ENCODE results near the gene SLC6A13. TPM values are rescaled to one million over a fixed set of nuclear protein-coding genes. Genes with fewer than 3 reads are reported as not detected.
A peak's percentile ranks its signal among the peaks of the same experiment; 100 is the strongest.

SLC6A13 gene
- total and polyA plus RNA-seq, 4 donors, result 0.23 to 12.0 (median 7.5) TPM

DNA sequence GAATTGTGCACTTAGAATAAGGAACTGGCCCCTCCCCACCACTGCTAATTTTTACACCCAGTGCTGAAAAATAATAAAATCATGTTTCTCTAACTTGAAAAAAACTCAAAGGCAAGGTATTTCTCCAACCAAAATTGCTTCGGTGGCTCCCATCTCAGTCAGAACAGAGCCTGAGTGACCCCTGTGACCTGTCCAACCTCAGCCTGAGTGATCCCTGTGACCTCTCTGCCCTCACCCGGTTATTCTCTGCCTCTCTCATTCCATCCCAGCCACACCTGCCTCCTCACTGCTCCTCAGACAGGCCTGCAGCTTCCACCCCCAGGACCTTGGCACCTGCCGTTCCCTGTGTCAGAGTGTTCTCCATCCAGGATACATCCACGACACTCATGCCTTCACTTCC, 53.8 kb downstream of the SLC6A13 start:
- no peaks in the 10 kb centered on the region for H3K27me3 ChIP-seq (ENCODE audit: control insufficient read depth in 4 of 4, insufficient read depth in 4 of 4, low read length in 3 of 4)
- H3K36me3 ChIP-seq (ENCODE audit: control insufficient read depth in 4 of 4, insufficient read depth in 3 of 4, low read depth in 1 of 4, low read length in 3 of 4), result peaks cover 1 to 13% (median 11%) of the 10 kb centered on the region in 4 donors
- DNase-seq (ENCODE audit: low spot score), result no peak
- peaks cover 11 to 57% (median 45%) of the 10 kb centered on the region in 4 donors for H3K4me1 ChIP-seq (ENCODE audit: control insufficient read depth in 4 of 4, insufficient read depth in 4 of 4, low read length in 3 of 4)
- H3K9ac ChIP-seq (ENCODE audit: low read depth in 1 of 2, low read length in 2 of 2), result no peak overlapping the region
- no peaks in the 10 kb centered on the region for H3K9me3 ChIP-seq (ENCODE audit: control insufficient read depth in 4 of 4, low read length in 3 of 4)
- TF ChIP-seq HNF4A (conservative IDR thresholded peaks at IDR 0.05) (peak in 1 of 2 donors; percentile 32), EGR1 (IDR thresholded peaks at IDR 0.05; ENCODE audit: low read depth in 2 of 2) (no peak), NR2F2 (IDR thresholded peaks at IDR 0.05) (peak; percentile 87), RXRA (IDR thresholded peaks at IDR 0.05) (peak; percentile 23 to 54)
- H3K4me3 ChIP-seq (ENCODE audit: low read depth in 1 of 3, low read length in 3 of 3), result no peak overlapping the region
- WGBS, result 54% methylated on average over 4 of the region's 4 CpGs
- no peak overlapping the region for H3K27ac ChIP-seq (ENCODE audit: low read depth in 1 of 2, low read length in 2 of 2)

GRCh38 chr12:207804-208203, 54.8 kb downstream of the SLC6A13 start:
- no peak for DNase-seq (ENCODE audit: low spot score)
- Histone ChIP-seq H3K9ac (ENCODE audit: low read depth in 1 of 2, low read length in 2 of 2) (no peak overlapping the region), H3K4me3 (ENCODE audit: low read depth in 1 of 3, low read length in 3 of 3) (no peak overlapping the region), H3K27ac (ENCODE audit: low read depth in 1 of 2, low read length in 2 of 2) (no peak overlapping the region), H3K27me3 (ENCODE audit: control insufficient read depth in 4 of 4, insufficient read depth in 4 of 4, low read length in 3 of 4) (no peaks in the 10 kb centered on the region), H3K36me3 (ENCODE audit: control insufficient read depth in 4 of 4, insufficient read depth in 3 of 4, low read depth in 1 of 4, low read length in 3 of 4) (peaks cover 1 to 14% (median 11%) of the 10 kb centered on the region in 4 donors), H3K4me1 (ENCODE audit: control insufficient read depth in 4 of 4, insufficient read depth in 4 of 4, low read length in 3 of 4) (peaks cover 11 to 47% (median 35%) of the 10 kb centered on the region in 4 donors), H3K9me3 (ENCODE audit: control insufficient read depth in 4 of 4, low read length in 3 of 4) (no peaks in the 10 kb centered on the region)
- TF ChIP-seq, protein P1, sequence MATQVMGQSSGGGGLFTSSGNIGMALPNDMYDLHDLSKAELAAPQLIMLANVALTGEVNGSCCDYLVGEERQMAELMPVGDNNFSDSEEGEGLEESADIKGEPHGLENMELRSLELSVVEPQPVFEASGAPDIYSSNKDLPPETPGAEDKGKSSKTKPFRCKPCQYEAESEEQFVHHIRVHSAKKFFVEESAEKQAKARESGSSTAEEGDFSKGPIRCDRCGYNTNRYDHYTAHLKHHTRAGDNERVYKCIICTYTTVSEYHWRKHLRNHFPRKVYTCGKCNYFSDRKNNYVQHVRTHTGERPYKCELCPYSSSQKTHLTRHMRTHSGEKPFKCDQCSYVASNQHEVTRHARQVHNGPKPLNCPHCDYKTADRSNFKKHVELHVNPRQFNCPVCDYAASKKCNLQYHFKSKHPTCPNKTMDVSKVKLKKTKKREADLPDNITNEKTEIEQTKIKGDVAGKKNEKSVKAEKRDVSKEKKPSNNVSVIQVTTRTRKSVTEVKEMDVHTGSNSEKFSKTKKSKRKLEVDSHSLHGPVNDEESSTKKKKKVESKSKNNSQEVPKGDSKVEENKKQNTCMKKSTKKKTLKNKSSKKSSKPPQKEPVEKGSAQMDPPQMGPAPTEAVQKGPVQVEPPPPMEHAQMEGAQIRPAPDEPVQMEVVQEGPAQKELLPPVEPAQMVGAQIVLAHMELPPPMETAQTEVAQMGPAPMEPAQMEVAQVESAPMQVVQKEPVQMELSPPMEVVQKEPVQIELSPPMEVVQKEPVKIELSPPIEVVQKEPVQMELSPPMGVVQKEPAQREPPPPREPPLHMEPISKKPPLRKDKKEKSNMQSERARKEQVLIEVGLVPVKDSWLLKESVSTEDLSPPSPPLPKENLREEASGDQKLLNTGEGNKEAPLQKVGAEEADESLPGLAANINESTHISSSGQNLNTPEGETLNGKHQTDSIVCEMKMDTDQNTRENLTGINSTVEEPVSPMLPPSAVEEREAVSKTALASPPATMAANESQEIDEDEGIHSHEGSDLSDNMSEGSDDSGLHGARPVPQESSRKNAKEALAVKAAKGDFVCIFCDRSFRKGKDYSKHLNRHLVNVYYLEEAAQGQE (IDR thresholded peaks at IDR 0.05), result no peak
- TF ChIP-seq FOXA1 (IDR thresholded peaks at IDR 0.05) (no peak), GABPA (IDR thresholded peaks at IDR 0.05 in 1 of 2, conservative IDR thresholded peaks at IDR 0.05 in 1 of 2) (no peak), RAD21 (IDR thresholded peaks at IDR 0.05) (no peak), EGR1 (IDR thresholded peaks at IDR 0.05; ENCODE audit: low read depth in 2 of 2) (no peak), NR2F2 (IDR thresholded peaks at IDR 0.05) (no peak), CTCF (IDR thresholded peaks at IDR 0.05; ENCODE audit: low read depth, low read length, missing input control) (no peak), MAX (IDR thresholded peaks at IDR 0.05) (no peak), YY1 (IDR thresholded peaks at IDR 0.05) (no peak)
- TF ChIP-seq, protein P2, sequence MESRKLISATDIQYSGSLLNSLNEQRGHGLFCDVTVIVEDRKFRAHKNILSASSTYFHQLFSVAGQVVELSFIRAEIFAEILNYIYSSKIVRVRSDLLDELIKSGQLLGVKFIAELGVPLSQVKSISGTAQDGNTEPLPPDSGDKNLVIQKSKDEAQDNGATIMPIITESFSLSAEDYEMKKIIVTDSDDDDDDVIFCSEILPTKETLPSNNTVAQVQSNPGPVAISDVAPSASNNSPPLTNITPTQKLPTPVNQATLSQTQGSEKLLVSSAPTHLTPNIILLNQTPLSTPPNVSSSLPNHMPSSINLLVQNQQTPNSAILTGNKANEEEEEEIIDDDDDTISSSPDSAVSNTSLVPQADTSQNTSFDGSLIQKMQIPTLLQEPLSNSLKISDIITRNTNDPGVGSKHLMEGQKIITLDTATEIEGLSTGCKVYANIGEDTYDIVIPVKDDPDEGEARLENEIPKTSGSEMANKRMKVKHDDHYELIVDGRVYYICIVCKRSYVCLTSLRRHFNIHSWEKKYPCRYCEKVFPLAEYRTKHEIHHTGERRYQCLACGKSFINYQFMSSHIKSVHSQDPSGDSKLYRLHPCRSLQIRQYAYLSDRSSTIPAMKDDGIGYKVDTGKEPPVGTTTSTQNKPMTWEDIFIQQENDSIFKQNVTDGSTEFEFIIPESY (IDR thresholded peaks at IDR 0.05), result no peak
- 94% methylated on average over 10 of the region's 10 CpGs for WGBS

All from liver (tissue), 9 donors.